Activated naive CD8-positive, alpha-beta T cell treated with anti-CD3 and anti-CD28 coated beads, Interleukin-2, amount 10 ng/mL, durations not matched to agents 7 days and 5 days (primary cell): ENCODE measurements around the gene PRRT3. TPM values are rescaled to one million over a fixed set of nuclear protein-coding genes. Genes with fewer than 3 reads are reported as not detected.
A peak's percentile ranks its signal among the peaks of the same experiment; 100 is the strongest.
"Not testable (repeated sequence)": the region's sequence is repeated elsewhere in the genome, so short reads cannot be mapped to it uniquely, and the experiment has no call there.

ENCODE experiments used
- ATAC-seq: fragments of 150-1000 bp; cut with Tn5 transposase; one replicate; pipeline ENCODE4 v1.10.0; 2021; ENCODE audit warnings: low read depth, moderate library complexity
- POLR2A ChIA-PET: fragments of 350-600 bp; sonication (Branson Sonifier 250); formaldehyde crosslinking; loops from one replicate; lab custom pipeline; 2021; ENCODE audit warnings: antibody characterized with exemption; lab: Charles Lee
- DNase-seq: peaks from one replicate; pipeline ENCODE4 v3.0.0; 2021
- H3K27ac Mint-ChIP-seq: one replicate; pipeline ENCODE4 v1.8.0; 2022; ENCODE audit warnings: mild to moderate bottlenecking, mixed read lengths
- H3K27me3 Mint-ChIP-seq: one replicate; pipeline ENCODE4 v1.8.0; 2022; ENCODE audit warnings: mild to moderate bottlenecking, moderate library complexity, mixed read lengths
- H3K36me3 Mint-ChIP-seq: one replicate; pipeline ENCODE4 v1.8.0; 2021; ENCODE audit warnings: mild to moderate bottlenecking, mixed read lengths
- H3K4me1 Mint-ChIP-seq: one replicate; pipeline ENCODE4 v1.8.0; 2021; ENCODE audit warnings: mixed read lengths
- H3K4me3 Mint-ChIP-seq: one replicate; pipeline ENCODE4 v1.8.0; 2022; ENCODE audit warnings: mild to moderate bottlenecking, moderate library complexity, mixed read lengths
- H3K9me3 Mint-ChIP-seq: one replicate; pipeline ENCODE4 v1.8.0; 2021; ENCODE audit warnings: mixed read lengths
- total RNA-seq, 2 experiments: library from RNA; stranded (reverse); gene quantifications; one replicate each; pipeline ENCODE4 v1.2.3, GENCODE V29; 2021

The PRRT3 gene
- total RNA-seq, 2 experiments from 2014 or later: 5.3 to 5.9 TPM

DNA sequence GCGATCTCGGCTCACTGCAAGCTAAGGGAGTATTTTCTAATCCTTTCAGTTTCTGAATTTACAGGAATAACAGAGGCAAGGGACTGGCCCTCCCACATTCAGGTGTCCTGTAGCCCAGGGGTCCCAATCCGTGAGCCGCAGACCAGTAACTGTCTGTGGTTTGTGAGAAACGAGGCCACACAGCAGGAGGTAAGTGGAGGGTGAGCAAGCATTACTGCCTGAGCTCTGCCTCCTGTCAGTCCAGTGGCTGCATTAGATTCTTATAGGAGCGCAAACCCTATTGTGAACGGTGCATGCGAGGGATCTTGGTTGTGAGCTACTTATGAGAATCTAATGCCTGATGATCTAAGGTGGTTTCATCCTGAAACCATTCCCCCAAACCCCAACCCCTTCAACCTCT, 40.3 kb downstream of the PRRT3 start:
- no peak overlapping the region for H3K4me3 Mint-ChIP-seq
- no peak for DNase-seq
- no peak overlapping the region for H3K27ac Mint-ChIP-seq
- H3K36me3 Mint-ChIP-seq: peaks cover 2% of the 10 kb centered on the region
- peaks cover 13% of the 10 kb centered on the region for H3K27me3 Mint-ChIP-seq
- no peaks in the 10 kb centered on the region for H3K9me3 Mint-ChIP-seq
- H3K4me1 Mint-ChIP-seq: peaks cover 15% of the 10 kb centered on the region
- POLR2A ChIA-PET: interaction anchor here (0.8 to 2.2 kb wide), 5 partner anchors 13 to 31 kb away, joined by 3 to 5 read pairs (median 3); partner anchors contain the start of gene JAGN1
- no peak for ATAC-seq

DNA sequence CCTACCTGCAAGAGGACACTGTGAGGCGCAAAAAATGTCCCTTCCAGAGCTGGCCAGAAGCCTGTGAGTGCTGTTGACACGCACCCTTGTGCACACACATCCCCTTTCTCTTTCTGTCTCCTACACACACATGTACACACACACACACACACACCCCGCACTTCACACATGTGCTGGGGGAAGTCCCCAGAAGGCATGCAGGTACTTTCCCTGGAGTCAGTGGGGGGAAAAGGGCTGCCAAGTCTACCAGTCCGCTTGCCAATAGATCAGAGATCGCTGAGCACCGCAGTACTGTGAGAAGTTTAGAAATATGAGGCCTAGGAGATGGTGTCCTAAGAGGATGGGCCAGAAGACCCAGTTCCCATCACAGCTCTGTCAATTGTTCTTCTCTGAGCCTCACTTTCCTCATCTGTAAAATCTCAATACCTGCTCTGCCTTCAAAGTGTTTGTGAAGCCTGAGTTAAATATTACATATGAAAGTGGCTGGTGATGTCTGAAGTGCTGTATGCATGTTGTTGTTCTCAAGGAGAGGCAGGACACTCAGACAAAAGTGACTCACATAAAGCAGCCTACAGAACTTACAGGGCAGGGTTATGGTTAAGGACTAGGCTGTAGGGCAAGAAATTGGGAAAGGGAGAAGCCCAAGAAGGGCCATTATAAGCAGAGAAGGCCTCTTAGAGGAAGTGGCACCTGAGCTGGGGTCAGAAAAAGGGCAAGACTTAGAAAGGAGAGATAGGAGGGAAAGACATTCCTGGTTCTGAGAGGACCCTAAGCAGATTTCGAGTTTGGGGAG, 42.8 kb downstream of the PRRT3 start:
- Mint-ChIP-seq H3K27ac (no peak overlapping the region), H3K9me3 (no peaks in the 10 kb centered on the region), H3K4me1 (peaks cover 12% of the 10 kb centered on the region), H3K36me3 (peaks cover 2% of the 10 kb centered on the region), H3K27me3 (peaks cover 13% of the 10 kb centered on the region), H3K4me3 (no peak overlapping the region)
- ATAC-seq (no peak), DNase-seq (no peak)
- POLR2A ChIA-PET: interaction anchor here (2.2 kb wide), 1 partner anchor 19 kb away, joined by 5 read pairs; the partner anchor contains the start of gene JAGN1

DNA sequence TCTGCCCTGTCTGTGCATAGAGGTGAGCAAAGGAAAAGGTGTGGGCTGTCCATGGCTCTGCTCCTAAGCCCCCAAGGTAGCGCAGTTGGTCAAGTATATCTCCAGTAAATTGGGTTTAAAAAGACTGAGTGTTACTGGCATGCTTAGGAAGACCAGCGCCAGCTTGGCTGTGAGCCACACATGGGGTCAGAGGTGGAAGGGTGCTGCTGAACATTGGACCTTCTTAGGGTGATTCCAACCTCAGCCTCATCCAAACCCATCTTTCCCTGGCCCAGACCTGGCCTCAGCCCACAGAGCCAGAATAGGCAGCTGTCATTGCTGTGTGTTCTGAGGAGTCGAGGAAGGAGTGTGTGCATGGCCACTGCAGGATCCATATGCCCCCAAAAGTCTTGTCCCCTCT, 43.9 kb downstream of the PRRT3 start:
- POLR2A ChIA-PET: interaction anchor here (0.5 kb wide), 1 partner anchor 75 kb away, joined by 5 read pairs; no protein-coding TSS in a partner anchor
- H3K4me1 Mint-ChIP-seq: peaks cover 19% of the 10 kb centered on the region

DNA sequence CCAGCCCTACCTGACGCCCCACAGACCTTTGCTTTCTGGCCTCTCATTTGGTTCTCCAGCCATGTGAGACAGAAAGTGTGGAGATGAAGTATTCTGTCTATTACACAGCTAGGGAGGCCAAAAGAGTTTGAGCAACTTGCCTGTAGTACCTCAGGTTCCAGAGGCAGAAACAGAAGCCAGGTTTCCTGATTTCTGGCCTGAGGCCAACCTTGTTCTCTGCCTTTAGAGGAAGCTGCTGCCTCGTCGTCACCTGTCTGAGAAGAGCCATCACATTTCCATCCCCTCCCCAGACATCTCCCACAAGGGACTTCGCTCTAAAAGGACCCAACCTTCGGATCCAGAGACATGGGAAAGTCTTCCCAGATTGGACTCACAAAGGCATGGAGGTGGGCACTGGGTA, 45.7 kb downstream of the PRRT3 start:
- Mint-ChIP-seq H3K27me3 (peaks cover 3% of the 10 kb centered on the region), H3K36me3 (no peaks in the 10 kb centered on the region), H3K27ac (no peak overlapping the region), H3K4me1 (peaks cover 25% of the 10 kb centered on the region), H3K4me3 (no peak overlapping the region), H3K9me3 (no peaks in the 10 kb centered on the region)
- POLR2A ChIA-PET: interaction anchor here (0.9 kb wide), 1 partner anchor 61 kb away, joined by 4 read pairs; no protein-coding TSS in a partner anchor
- no peak for DNase-seq
- no peak for ATAC-seq

More for the DNA sequence above, 43.9 kb downstream of the PRRT3 start:
- Mint-ChIP-seq H3K27me3 (peaks cover 9% of the 10 kb centered on the region), H3K27ac (no peak overlapping the region), H3K36me3 (peaks cover 2% of the 10 kb centered on the region), H3K4me3 (no peak overlapping the region), H3K9me3 (no peaks in the 10 kb centered on the region)
- ATAC-seq (no peak), DNase-seq (no peak)

DNA sequence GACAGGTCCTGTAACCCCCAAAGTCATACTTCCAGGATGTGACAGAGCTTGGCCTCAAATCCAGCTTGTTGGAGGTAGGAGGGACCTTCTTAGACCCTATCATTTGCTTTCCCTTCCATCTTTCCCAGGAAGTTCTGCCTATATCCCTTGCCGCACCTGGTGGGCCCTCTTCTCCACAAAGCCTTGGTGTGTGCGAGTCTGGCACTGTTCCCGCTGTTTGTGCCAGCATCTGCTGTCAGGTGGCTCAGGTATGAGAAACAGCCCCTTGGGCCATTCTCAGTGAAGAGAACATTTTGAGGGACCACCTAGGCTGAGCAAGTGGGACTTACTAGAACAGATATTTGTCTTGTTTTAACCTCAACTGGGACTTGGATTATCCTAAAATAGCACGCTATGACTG, 48.3 kb downstream of the PRRT3 start:
- no peaks in the 10 kb centered on the region for H3K36me3 Mint-ChIP-seq
- POLR2A ChIA-PET: no interaction called here
- DNase-seq: no peak
- no peak for ATAC-seq
- no peaks in the 10 kb centered on the region for H3K27me3 Mint-ChIP-seq
- H3K27ac Mint-ChIP-seq: no peak overlapping the region
- H3K4me3 Mint-ChIP-seq: no peak overlapping the region
- peaks cover 27% of the 10 kb centered on the region for H3K4me1 Mint-ChIP-seq
- H3K9me3 Mint-ChIP-seq: no peaks in the 10 kb centered on the region

DNA sequence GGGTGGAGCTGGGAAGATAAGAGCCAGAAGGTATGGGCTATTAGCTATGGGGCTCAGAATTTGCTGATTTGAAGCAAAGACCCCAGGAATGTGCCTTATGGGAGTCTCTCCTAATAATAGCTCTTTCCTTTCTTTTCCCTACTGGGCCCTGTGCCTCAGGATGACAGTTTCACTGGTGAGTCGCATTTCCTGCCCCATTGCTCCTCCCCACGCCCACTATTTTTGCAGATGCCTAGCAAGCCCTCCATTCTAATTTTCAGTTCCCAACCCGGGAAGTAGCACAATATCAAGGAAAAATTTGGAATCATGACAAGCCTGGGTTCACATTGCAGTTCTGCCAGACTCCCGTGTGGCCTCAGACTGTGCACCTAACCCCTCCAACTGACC, 49.0 kb downstream of the PRRT3 start:
- Mint-ChIP-seq H3K36me3 (no peaks in the 10 kb centered on the region), H3K27me3 (no peaks in the 10 kb centered on the region), H3K27ac (peak overlapping the region; percentile 62), H3K4me3 (peak overlapping the region; percentile 58), H3K9me3 (no peaks in the 10 kb centered on the region), H3K4me1 (peaks cover 30% of the 10 kb centered on the region)
- DNase-seq (no peak), ATAC-seq (no peak)
- POLR2A ChIA-PET: interaction anchor here (0.5 to 2.7 kb wide), 3 partner anchors 13 to 272 kb away, joined by 4 to 32 read pairs (median 4); partner anchors contain the start of gene JAGN1

DNA sequence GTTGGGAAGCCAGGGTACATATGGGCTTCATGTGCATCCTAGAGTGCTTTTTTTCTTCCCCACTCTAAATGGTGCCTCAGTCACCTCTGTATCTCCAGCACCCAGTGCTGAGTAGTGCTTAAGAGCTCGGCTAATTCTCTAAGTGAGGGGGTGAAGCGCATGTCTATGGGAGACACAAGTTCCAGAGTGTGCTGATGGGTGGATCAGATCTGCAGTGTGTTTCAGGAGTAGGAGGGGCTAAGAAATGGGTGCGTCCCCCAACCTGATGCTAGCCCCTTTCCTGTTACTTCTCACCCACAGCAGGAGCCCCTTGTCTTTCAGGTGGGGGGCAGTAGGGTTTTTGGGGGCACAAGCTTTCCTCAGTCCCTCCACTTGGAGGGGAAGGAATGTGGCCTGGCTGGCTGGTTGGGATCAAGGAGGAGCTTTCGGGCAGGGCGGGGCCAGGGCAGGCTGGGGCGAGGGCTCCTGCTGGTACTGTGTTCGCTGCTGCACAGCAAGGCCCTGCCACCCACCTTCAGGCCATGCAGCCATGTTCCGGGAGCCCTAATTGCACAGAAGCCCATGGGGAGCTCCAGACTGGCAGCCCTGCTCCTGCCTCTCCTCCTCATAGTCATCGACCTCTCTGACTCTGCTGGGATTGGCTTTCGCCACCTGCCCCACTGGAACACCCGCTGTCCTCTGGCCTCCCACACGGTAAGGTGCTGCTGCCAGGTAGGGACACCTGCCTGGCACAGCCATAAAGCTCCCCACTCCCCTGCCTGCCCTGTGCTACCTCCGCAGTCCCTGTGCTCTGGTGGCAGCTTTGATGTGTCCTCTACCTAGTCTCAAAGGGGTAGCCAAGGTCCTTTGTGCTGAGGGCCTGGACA, 49.6 kb downstream of the PRRT3 start, which contains the start of gene IL17RE:
Gene IL17RE, plus strand, starts transcription at position 477 of the 866 bp plus-strand sequence. Its CDS starts 85 bp downstream, at position 562.
- Mint-ChIP-seq H3K36me3 (no peaks in the 10 kb centered on the region), H3K9me3 (no peaks in the 10 kb centered on the region), H3K27me3 (no peaks in the 10 kb centered on the region), H3K4me1 (peaks cover 32% of the 10 kb centered on the region), H3K27ac (peak within 1 kb of the TSS; percentile 64), H3K4me3 (peak within 1 kb of the TSS; percentile 58)
- no peak for DNase-seq
- POLR2A ChIA-PET: interaction anchor here (0.5 to 2.7 kb wide), 7 partner anchors 11 to 71 kb away, joined by 3 to 32 read pairs (median 3); partner anchors contain the start of genes CRELD1, IL17RC and JAGN1
- peak; percentile 69 for ATAC-seq

DNA sequence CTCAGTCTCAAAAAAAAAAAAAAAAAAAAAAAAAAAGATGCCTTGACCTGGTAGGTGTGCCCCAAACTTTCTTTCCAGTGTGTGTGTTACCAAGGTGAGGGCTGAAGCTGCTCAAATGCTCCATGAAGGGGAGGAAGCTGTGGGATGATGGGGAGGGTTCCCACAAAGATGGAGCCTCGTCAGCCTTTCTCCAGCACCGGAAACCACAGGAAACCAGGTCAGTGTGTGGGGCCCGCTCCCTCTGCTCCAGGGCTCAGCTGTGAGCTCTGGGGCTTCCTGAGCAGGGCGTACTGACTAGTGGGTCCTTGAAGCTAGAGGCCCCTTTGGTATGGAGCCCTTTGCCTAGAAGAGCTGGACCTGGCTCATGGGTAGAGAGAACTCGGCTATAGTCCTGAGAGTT, 50.2 kb downstream of the PRRT3 start:
- Mint-ChIP-seq H3K4me3 (peak overlapping the region; percentile 55), H3K27ac (peak overlapping the region; percentile 64), H3K27me3 (no peaks in the 10 kb centered on the region), H3K4me1 (peaks cover 33% of the 10 kb centered on the region), H3K9me3 (no peaks in the 10 kb centered on the region), H3K36me3 (no peaks in the 10 kb centered on the region)
- ATAC-seq (peak; percentile 65), DNase-seq (peak; percentile 51)
- POLR2A ChIA-PET: interaction anchor here (0.7 to 2.7 kb wide), 6 partner anchors 11 to 71 kb away, joined by 3 to 32 read pairs (median 4); partner anchors contain the start of genes CRELD1, IL17RC and JAGN1

DNA sequence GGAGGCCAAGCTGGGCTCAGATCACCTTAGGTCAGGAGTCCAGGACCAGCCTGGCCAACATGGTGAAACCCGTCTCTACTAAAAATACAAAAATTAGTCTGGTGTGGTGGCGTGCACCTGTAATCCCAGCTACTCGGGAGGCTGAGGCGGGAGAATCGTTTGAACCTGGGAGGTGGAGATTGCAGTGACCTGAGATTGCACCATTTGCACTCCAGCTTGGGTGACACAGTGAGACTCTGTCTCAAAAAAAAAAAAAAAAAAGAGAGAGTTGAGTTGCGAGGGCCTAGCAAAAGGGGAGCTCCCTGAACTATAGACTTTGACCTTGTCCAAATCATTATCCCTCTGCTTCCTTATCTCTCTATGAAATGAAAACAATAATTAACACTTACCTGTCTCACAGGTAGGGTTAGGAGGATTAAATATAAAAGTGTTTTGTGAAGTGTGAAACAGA, 51.2 kb downstream of the PRRT3 start:
- not testable (repeated sequence) for H3K36me3 Mint-ChIP-seq, DNase-seq, H3K27me3 Mint-ChIP-seq, H3K9me3 Mint-ChIP-seq, H3K4me3 Mint-ChIP-seq, ATAC-seq
- H3K4me1 Mint-ChIP-seq: peaks cover 34% of the 10 kb centered on the region
- peak overlapping the region; percentile 5 for H3K27ac Mint-ChIP-seq
- POLR2A ChIA-PET: interaction anchor here (1.8 to 2.7 kb wide), 2 partner anchors 10 to 32 kb away, joined by 5 to 32 read pairs; partner anchors contain the start of genes CRELD1 and JAGN1

DNA sequence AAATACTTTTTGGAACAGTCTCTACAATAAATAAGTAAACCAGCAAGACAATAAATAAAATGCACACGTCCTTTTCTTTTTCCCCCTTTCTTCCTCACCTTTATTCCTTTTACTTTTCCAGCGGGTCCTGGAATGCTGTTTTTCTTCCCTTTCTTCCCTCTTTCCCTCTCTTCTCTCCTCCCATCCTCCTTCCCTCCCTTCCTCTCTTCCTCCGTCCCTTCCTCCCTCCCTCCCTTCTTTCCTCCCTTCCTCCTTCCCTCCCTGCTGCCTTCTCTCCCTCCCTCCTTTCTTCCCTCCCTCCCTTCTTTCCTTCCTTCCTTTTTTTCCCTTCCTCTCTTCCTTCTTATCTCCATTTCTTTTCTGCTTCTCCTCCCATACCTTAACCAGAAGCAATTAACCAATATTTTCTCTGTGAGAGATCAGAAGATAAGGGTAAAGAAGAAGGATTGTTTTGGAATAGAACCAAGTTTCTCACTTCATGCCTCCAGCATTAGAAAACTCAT, 52.9 kb downstream of the PRRT3 start:
- no peaks in the 10 kb centered on the region for H3K9me3 Mint-ChIP-seq
- H3K4me1 Mint-ChIP-seq: peaks cover 40% of the 10 kb centered on the region
- no peak for ATAC-seq
- POLR2A ChIA-PET: no interaction called here
- H3K27me3 Mint-ChIP-seq: no peaks in the 10 kb centered on the region
- no peak overlapping the region for H3K27ac Mint-ChIP-seq
- no peak overlapping the region for H3K4me3 Mint-ChIP-seq
- DNase-seq: no peak
- H3K36me3 Mint-ChIP-seq: peaks cover 9% of the 10 kb centered on the region

DNA sequence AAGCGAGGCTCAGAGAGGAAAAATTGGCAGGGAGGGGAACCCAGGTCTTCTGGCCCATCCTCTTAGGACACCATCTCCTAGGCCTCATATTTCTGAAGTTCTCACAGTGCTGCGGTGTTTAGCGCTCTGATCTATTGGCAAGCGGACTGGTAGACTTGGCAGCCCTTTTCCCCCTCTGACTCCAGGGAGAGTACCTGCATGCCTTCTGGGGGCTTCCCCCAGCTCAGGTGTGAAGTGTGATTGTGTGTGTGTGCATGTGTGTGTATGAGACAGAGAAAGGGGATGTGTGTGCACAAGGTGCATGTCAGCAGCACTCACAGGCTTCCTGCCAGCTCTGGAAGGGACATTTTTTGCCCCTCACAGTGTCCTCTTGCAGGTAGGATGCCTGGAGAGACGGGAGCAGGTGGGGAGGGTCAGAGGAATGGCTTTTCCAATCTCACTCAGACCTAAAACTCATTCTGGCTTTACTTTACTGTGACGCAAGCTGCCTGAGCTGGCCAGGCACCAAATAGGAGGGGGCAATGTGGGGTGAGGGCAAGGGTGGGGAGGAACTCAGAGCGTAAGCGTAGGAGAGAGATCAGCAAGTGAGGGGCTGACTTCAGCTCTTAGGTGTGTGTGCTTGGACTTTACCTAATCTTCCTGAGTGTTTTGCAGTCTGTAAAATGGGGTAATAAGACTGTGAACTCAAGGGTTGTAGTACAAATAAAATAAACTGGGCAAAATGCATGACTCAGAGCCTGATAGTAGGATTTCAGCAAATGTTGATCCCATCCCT, 53.6 kb downstream of the PRRT3 start:
- H3K4me3 Mint-ChIP-seq: no peak overlapping the region

More for the DNA sequence above, 53.6 kb downstream of the PRRT3 start:
- Mint-ChIP-seq H3K27me3 (no peaks in the 10 kb centered on the region), H3K9me3 (no peaks in the 10 kb centered on the region), H3K27ac (no peak overlapping the region), H3K36me3 (peaks cover 16% of the 10 kb centered on the region), H3K4me1 (peaks cover 42% of the 10 kb centered on the region)
- ATAC-seq (no peak), DNase-seq (no peak)
- POLR2A ChIA-PET: no interaction called here
